Measurements from ENCODE around the gene GLTP. TPM values are rescaled to one million over a fixed set of nuclear protein-coding genes. Genes with fewer than 3 reads are reported as not detected.

Gene GLTP
- total and polyA plus RNA-seq, 2 of the 13 experiments (the other 11 are each of a cell fraction or from before 2014, with no cell fraction given): 10.7 to 12.9 TPM

DNA sequence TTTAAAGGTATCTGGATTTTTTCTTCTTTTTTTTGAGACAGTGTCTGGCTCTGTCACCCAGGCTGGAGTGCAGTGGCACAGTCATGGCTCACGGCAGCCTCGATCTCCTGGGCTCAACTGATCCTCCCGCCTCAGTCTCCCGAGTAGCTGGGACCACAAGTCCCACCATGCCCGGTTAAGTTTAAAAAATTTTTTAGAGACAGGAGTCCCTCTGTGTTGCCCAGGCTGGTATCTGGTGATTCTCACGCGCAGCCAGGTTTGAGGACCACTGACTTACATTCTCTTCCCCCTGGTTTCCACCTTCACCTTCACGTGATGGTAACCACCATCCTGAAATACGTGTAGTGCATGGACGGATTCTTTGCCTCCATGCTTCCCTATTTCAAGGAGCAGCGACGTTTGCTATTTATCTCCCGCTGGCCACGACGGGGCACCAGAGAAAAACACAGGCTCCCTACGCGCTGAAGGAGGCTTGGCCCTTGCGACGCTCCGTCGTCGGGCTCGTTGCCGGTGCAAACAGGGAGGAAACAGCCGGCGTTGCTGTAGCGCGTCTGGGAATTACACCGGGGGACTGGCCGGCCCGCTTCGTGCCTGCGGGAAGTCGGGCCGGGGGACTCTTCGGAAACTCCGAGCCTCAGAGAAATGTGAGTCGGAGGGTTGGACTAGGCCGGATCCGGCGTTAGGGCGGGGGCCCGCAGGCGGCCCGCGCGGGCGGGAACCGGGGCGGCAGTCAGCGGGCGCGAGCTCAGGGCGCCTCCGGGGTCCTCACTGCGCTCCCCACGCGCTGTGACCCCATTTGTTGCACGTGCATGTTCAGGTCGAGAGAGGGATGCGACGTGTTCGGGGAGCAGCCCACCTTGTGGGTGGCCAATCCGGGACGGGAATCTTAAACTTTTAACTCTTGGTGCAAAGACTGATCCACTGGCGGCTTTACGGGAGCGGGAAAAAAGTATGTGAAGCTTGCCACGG, 19.7 kb upstream of the GLTP start, which contains the start of gene TCHP (continued):
- TF ChIP-seq ZNF343 (CRISPR knock-in tag; IDR thresholded peaks at IDR 0.05) (peak; percentile 68), MTF1 (CRISPR knock-in tag; IDR thresholded peaks at IDR 0.05) (peak; percentile 40; the same call in 1 of the 2 replicates), ZMYM4 (CRISPR knock-in tag; IDR thresholded peaks at IDR 0.05) (peak; percentile 73), MAFF (IDR thresholded peaks at IDR 0.05; ENCODE audit: low read depth, low read length) (no peak), ZNF776 (CRISPR knock-in tag; IDR thresholded peaks at IDR 0.05) (no peak; the same call in 1 of the 2 replicates), YEATS4 (CRISPR knock-in tag; IDR thresholded peaks at IDR 0.05; ENCODE audit: borderline replicate concordance) (peak; percentile 71; the same call in 1 of the 2 replicates), TGIF2 (CRISPR knock-in tag; IDR thresholded peaks at IDR 0.05) (peak; percentile 39; the same call in 1 of the 2 replicates), GATA4 (IDR thresholded peaks at IDR 0.05; ENCODE audit: borderline replicate concordance, low read depth) (no peak), ZNF567 (CRISPR knock-in tag; IDR thresholded peaks at IDR 0.05; ENCODE audit: borderline replicate concordance) (0 out of 2 replicates have a peak, but pooled peaks have one; percentile 1), PRMT3 (CRISPR knock-in tag; IDR thresholded peaks at IDR 0.05; ENCODE audit: borderline replicate concordance, low read depth) (no peak), RELA (CRISPR knock-in tag; IDR thresholded peaks at IDR 0.05) (no peak), ZNF891 (CRISPR knock-in tag; IDR thresholded peaks at IDR 0.05) (no peak), LCORL (IDR thresholded peaks at IDR 0.05) (no peak), LCORL (CRISPR knock-in tag; IDR thresholded peaks at IDR 0.05) (no peak), ZNF839 (CRISPR knock-in tag; IDR thresholded peaks at IDR 0.05; ENCODE audit: borderline replicate concordance) (no peak)
- TF ChIP-seq, protein P1, sequence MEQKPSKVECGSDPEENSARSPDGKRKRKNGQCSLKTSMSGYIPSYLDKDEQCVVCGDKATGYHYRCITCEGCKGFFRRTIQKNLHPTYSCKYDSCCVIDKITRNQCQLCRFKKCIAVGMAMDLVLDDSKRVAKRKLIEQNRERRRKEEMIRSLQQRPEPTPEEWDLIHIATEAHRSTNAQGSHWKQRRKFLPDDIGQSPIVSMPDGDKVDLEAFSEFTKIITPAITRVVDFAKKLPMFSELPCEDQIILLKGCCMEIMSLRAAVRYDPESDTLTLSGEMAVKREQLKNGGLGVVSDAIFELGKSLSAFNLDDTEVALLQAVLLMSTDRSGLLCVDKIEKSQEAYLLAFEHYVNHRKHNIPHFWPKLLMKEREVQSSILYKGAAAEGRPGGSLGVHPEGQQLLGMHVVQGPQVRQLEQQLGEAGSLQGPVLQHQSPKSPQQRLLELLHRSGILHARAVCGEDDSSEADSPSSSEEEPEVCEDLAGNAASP (CRISPR knock-in tag; IDR thresholded peaks at IDR 0.05; ENCODE audit: borderline replicate concordance): peak; percentile 75
- TF ChIP-seq, protein P2, sequence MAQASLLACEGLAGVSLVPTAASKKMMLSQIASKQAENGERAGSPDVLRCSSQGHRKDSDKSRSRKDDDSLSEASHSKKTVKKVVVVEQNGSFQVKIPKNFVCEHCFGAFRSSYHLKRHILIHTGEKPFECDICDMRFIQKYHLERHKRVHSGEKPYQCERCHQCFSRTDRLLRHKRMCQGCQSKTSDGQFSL (CRISPR knock-in tag; IDR thresholded peaks at IDR 0.05): no peak
- TF ChIP-seq, protein P3, sequence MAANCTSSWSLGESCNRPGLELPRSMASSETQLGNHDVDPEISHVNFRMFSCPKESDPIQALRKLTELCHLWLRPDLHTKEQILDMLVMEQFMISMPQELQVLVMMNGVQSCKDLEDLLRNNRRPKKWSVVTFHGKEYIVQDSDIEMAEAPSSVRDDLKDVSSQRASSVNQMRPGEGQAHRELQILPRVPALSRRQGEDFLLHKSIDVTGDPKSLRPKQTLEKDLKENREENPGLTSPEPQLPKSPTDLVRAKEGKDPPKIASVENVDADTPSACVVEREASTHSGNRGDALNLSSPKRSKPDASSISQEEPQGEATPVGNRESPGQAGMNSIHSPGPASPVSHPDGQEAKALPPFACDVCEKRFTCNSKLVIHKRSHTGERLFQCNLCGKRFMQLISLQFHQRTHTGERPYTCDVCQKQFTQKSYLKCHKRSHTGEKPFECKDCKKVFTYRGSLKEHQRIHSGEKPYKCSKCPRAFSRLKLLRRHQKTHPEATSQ (CRISPR knock-in tag; IDR thresholded peaks at IDR 0.05; ENCODE audit: borderline replicate concordance): peak; percentile 75; the same call in 1 of the 2 replicates
- TF ChIP-seq, protein P4, sequence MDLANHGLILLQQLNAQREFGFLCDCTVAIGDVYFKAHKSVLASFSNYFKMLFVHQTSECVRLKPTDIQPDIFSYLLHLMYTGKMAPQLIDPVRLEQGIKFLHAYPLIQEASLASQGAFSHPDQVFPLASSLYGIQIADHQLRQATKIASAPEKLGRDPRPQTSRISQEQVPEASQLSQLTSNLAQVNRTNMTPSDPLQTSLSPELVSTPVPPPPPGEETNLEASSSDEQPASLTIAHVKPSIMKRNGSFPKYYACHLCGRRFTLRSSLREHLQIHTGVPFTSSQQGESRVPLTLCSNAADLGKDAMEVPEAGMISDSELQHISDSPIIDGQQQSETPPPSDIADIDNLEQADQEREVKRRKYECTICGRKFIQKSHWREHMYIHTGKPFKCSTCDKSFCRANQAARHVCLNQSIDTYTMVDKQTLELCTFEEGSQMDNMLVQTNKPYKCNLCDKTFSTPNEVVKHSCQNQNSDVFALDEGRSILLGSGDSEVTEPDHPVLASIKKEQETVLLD (CRISPR knock-in tag; IDR thresholded peaks at IDR 0.05; ENCODE audit: low read depth): peak; percentile 82
- TF ChIP-seq, protein P5, sequence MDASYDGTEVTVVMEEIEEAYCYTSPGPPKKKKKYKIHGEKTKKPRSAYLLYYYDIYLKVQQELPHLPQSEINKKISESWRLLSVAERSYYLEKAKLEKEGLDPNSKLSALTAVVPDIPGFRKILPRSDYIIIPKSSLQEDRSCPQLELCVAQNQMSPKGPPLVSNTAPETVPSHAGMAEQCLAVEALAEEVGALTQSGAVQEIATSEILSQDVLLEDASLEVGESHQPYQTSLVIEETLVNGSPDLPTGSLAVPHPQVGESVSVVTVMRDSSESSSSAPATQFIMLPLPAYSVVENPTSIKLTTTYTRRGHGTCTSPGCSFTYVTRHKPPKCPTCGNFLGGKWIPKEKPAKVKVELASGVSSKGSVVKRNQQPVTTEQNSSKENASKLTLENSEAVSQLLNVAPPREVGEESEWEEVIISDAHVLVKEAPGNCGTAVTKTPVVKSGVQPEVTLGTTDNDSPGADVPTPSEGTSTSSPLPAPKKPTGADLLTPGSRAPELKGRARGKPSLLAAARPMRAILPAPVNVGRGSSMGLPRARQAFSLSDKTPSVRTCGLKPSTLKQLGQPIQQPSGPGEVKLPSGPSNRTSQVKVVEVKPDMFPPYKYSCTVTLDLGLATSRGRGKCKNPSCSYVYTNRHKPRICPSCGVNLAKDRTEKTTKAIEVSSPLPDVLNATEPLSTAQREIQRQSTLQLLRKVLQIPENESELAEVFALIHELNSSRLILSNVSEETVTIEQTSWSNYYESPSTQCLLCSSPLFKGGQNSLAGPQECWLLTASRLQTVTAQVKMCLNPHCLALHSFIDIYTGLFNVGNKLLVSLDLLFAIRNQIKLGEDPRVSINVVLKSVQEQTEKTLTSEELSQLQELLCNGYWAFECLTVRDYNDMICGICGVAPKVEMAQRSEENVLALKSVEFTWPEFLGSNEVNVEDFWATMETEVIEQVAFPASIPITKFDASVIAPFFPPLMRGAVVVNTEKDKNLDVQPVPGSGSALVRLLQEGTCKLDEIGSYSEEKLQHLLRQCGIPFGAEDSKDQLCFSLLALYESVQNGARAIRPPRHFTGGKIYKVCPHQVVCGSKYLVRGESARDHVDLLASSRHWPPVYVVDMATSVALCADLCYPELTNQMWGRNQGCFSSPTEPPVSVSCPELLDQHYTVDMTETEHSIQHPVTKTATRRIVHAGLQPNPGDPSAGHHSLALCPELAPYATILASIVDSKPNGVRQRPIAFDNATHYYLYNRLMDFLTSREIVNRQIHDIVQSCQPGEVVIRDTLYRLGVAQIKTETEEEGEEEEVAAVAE (CRISPR knock-in tag; IDR thresholded peaks at IDR 0.05; ENCODE audit: borderline replicate concordance): 0 out of 2 replicates have a peak, but pooled peaks have one; percentile 42
